RWPE1 (cell line): ENCODE measurements around the gene ORAI1.

ENCODE experiments used
- CTCF ChIA-PET: fragments of 350-600 bp; sonication (Branson Sonifier 250); formaldehyde crosslinking; extraction: SDS; loops from one replicate; lab custom pipeline; 2021; lab: Yijun Ruan, JAX
- POLR2A ChIA-PET: fragments of 400-600 bp; formaldehyde crosslinking; extraction: SDS; loops from one replicate; lab custom pipeline; 2020; ENCODE audit warnings: antibody characterized with exemption; ENCODE audit not compliant: low non-redundant PET; lab: Yijun Ruan, JAX
- DNase-seq: peaks from one replicate; pipeline ENCODE4 v3.0.0; 2012; ENCODE audit warnings: low spot score
- H3K27ac ChIP-seq: fragments of 450-650 bp; 2 replicates; pipeline ENCODE4 v1.5.1; 2017
- CTCF ChIP-seq: fragments of 450-650 bp; conservative IDR thresholded peaks from 2 replicates; pipeline ENCODE4 v1.5.1; 2017; ENCODE audit warnings: low read depth, mild to moderate bottlenecking

The ORAI1 gene

GRCh38 chr12:121603581-121603980, 22.7 kb upstream of the ORAI1 start:
- POLR2A ChIA-PET = no interaction called here
- DNase-seq = no peak
- H3K27ac ChIP-seq = no peak overlapping the region
- TF ChIP-seq CTCF = no peak
- CTCF ChIA-PET = interaction anchor here (0.6 kb wide), 1 partner anchor 808 kb away, joined by 4 read pairs; no protein-coding TSS in a partner anchor

- ChIA-PET POLR2A (no interaction called here), CTCF (no interaction called here)
- no peak for DNase-seq
- no peak for TF ChIP-seq CTCF
- H3K27ac ChIP-seq = no peak overlapping the region
Observed at GRCh38 chr12:121608301-121608700, 18.0 kb upstream of the ORAI1 start.

GRCh38 chr12:121610239-121611149, 15.8 kb upstream of the ORAI1 start:
- TF ChIP-seq CTCF = no peak
- ChIA-PET POLR2A (no interaction called here), CTCF (interaction anchor here (0.6 kb wide), 1 partner anchor 111 kb away, joined by 3 read pairs; no protein-coding TSS in a partner anchor)
- no peak for DNase-seq
- H3K27ac ChIP-seq = no peak overlapping the region

- CTCF ChIA-PET = no interaction called here
- no peak overlapping the region for H3K27ac ChIP-seq
- POLR2A ChIA-PET = no interaction called here
Observed at GRCh38 chr12:121611306-121611705, 15.0 kb upstream of the ORAI1 start.

GRCh38 chr12:121613462-121613861, 12.9 kb upstream of the ORAI1 start:
- POLR2A ChIA-PET = no interaction called here

More at GRCh38 chr12:121611306-121611705, 15.0 kb upstream of the ORAI1 start:
- TF ChIP-seq CTCF = no peak
- peak; percentile 21 for DNase-seq

More at GRCh38 chr12:121613462-121613861, 12.9 kb upstream of the ORAI1 start:
- no peak for DNase-seq
- no peak overlapping the region for H3K27ac ChIP-seq
- CTCF ChIA-PET = interaction anchor here (0.7 kb wide), 1 partner anchor 458 kb away, joined by 4 read pairs; no protein-coding TSS in a partner anchor
- no peak for TF ChIP-seq CTCF
